Colonic mucosa (tissue), 4 donors: ENCODE results near the gene SOX12. TPM values are rescaled to one million over a fixed set of nuclear protein-coding genes. Genes with fewer than 3 reads are reported as not detected.
"Not testable (repeated sequence)": the region's sequence is repeated elsewhere in the genome, so short reads cannot be mapped to it uniquely, and the experiment has no call there.

Experiments used
- DNase-seq: peaks from one replicate; pipeline ENCODE4 v3.0.0-alpha.2; 2020
- H3K27ac ChIP-seq: fragments of 200-600 bp; one replicate; pipeline ENCODE4 v1.8.0; 2021
- H3K27me3 ChIP-seq: fragments of 200-600 bp; one replicate; pipeline ENCODE4 v1.8.0; 2021
- H3K36me3 ChIP-seq: fragments of 200-600 bp; one replicate; pipeline ENCODE4 v1.8.0; 2021
- H3K4me1 ChIP-seq: fragments of 200-600 bp; one replicate; pipeline ENCODE4 v1.8.0; 2021; ENCODE audit warnings: mild to moderate bottlenecking
- H3K4me3 ChIP-seq: fragments of 200-600 bp; one replicate; pipeline ENCODE4 v1.8.0; 2021
- H3K9ac ChIP-seq, 2 donors: one replicate each; pipeline ENCODE4 v1.7.0; 2013; ENCODE audit warnings: control low read depth in 2 of 2, low read depth in 2 of 2, low read length in 2 of 2
- H3K9me3 ChIP-seq: fragments of 200-600 bp; one replicate; pipeline ENCODE4 v1.8.0; 2021
- intact Hi-C: fragments of 100-400 bp; cut with DNase I; formaldehyde crosslinking; loops from one replicate; pipeline ENCODE4 v1.14.1; 2022
- total RNA-seq, 2 donors: library from RNA; stranded (reverse); fragmentation: NEBNext Ultra II Directional in 1 of 2; extraction: Animal tissue kit (Norgen Biotek cat#: 25700) in 1 of 2; gene quantifications; one replicate each; pipeline ENCODE4 v1.2.1, GENCODE V29; 2021
- TF ChIP-seq, protein P1 (sequence below): fragments of 200-600 bp; IDR thresholded peaks from one replicate; pipeline ENCODE4 v1.8.0; 2022; ENCODE audit warnings: antibody characterized with exemption, mild to moderate bottlenecking
- donor health status: healthy.
- donor health status: DM: no; HTN: no; CAD: no.
- donor health status: DM: no; HTN: no; CAD: no.

The SOX12 gene
- total RNA-seq, 2 donors from 2014 or later, result 5.0 to 7.5 TPM

DNA sequence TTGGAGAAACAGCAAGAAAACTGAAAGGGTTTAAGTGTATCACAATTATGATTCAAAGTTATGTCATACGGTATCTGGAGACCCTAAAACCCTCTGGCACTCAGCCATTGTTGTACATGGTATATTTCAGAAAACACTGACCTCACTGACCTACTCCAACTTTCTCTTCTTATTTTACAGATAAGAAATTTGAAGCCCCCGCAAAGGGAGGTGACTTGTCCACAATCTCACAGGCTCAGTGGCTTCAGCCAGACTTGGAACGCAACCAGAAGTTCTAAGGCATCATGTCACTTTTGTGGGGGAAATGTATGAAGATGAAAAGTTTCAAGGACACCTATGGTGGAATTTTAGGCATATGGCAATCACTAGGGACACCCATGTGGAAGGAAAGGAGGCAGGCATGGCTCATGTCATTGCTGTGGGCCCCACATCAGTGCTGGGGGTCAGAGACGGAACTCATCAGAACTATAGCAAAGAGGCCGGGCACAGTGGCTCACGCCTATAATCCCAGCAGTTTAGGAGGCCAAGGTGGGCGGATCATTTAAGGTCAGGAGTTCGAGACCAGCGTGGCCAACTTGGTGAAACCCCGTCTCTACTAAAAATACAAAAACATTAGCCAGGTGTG lies 50.0 kb downstream of the SOX12 start:
- H3K9me3 ChIP-seq, result no peaks in the 10 kb centered on the region
- no peak overlapping the region for H3K27ac ChIP-seq
- no peaks in the 10 kb centered on the region for H3K27me3 ChIP-seq
- TF ChIP-seq, protein P1, sequence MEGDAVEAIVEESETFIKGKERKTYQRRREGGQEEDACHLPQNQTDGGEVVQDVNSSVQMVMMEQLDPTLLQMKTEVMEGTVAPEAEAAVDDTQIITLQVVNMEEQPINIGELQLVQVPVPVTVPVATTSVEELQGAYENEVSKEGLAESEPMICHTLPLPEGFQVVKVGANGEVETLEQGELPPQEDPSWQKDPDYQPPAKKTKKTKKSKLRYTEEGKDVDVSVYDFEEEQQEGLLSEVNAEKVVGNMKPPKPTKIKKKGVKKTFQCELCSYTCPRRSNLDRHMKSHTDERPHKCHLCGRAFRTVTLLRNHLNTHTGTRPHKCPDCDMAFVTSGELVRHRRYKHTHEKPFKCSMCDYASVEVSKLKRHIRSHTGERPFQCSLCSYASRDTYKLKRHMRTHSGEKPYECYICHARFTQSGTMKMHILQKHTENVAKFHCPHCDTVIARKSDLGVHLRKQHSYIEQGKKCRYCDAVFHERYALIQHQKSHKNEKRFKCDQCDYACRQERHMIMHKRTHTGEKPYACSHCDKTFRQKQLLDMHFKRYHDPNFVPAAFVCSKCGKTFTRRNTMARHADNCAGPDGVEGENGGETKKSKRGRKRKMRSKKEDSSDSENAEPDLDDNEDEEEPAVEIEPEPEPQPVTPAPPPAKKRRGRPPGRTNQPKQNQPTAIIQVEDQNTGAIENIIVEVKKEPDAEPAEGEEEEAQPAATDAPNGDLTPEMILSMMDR, result no peak
- no peak overlapping the region for H3K9ac ChIP-seq
- peaks cover 4% of the 10 kb centered on the region for H3K4me1 ChIP-seq
- H3K4me3 ChIP-seq, result no peak overlapping the region
- DNase-seq, result no peak
- no peaks in the 10 kb centered on the region for H3K36me3 ChIP-seq
- intact Hi-C loops, result no loop called here

DNA sequence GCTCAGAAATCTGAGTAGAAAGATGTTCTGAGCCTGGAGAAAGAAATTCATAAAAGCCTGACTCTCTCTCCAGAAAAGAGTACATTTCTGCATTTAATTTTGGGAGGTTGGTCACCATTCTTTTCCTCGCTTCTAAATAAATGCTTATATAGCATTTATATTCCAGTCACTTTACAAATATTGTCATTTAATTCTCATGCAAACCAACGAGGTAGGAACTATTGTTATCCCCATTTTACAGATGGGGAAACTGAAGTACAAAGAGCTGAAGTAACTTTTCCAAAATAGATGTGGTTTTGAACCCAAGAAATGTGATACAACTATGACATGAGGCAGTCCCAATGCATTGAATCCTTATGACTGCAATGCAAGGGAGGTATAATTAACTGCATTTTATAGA lies 50.7 kb downstream of the SOX12 start:
- no peak for DNase-seq
- TF ChIP-seq, protein P1, result no peak
- Histone ChIP-seq H3K9ac (no peak overlapping the region), H3K27me3 (no peaks in the 10 kb centered on the region), H3K36me3 (no peaks in the 10 kb centered on the region), H3K27ac (no peak overlapping the region), H3K4me1 (peaks cover 4% of the 10 kb centered on the region), H3K4me3 (no peak overlapping the region), H3K9me3 (no peaks in the 10 kb centered on the region)
- intact Hi-C loops, result no loop called here

DNA sequence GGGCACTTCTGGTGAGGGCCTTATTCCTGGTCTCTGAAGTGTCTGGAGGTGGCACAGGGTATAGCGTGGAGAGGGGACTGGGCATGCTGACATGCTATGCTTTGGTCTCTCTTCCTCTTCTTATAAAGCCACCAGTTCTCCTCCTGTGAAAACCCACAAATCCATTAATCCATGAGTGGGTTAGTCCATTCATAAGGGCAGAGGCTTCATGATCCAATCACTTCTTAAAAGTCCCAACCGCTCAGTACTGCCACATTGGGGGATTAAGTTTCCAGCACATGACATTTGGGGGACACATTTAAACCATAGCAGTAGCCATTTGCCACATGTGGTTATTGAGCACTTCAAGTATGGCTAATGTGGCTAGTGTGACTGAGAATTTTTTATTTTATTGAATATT lies 51.4 kb downstream of the SOX12 start:
- Histone ChIP-seq H3K9ac (no peak overlapping the region), H3K36me3 (no peaks in the 10 kb centered on the region), H3K4me1 (peaks cover under 1% of the 10 kb centered on the region), H3K27ac (no peak overlapping the region), H3K4me3 (no peak overlapping the region), H3K27me3 (no peaks in the 10 kb centered on the region), H3K9me3 (no peaks in the 10 kb centered on the region)
- intact Hi-C loops, result no loop called here
- TF ChIP-seq, protein P1, result no peak
- no peak for DNase-seq

DNA sequence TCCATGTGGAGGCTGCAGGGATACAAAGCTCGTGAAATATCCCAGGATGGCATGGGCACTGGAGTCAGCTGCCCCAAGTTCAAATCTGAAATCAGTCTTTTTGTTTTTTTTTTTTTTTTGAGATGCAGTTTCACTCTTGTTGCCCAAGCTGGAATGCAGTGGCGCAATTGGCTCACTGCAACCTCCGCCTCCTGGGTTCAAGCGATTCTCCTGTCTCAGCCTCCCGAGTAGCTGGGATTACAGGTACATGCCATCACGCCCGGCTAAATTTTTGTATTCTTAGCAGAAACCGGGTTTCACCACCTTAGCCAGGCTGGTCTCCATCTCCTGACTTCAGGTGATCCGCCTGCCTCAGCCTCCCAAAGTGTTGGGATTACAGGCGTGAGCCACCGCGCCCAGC lies 52.2 kb downstream of the SOX12 start:
- H3K36me3 ChIP-seq, H3K9me3 ChIP-seq, H3K27me3 ChIP-seq, intact Hi-C loops, H3K27ac ChIP-seq, H3K4me3 ChIP-seq, H3K4me1 ChIP-seq, H3K9ac ChIP-seq, DNase-seq: not testable (repeated sequence)

DNA sequence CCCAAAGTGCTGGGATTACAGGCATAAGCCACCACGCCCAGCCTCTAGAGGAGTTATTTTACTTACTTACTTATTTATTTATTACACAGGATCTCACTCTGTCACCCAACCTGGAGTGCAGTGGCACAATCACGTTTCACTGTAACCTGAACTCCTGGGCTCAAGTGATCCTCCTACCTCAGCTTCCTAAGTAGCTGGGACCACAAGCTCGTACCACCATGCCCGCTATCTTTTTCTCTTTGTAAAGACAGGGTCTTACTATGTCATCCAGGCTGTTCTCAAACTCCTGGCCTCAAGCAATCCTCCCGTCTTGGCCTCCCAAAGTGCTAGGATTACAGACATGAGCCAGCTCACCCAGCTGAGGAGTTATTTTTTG lies 53.6 kb downstream of the SOX12 start:
- Histone ChIP-seq H3K27me3 (no peaks in the 10 kb centered on the region), H3K36me3 (no peaks in the 10 kb centered on the region), H3K9ac (no peak overlapping the region), H3K27ac (no peak overlapping the region), H3K9me3 (no peaks in the 10 kb centered on the region), H3K4me1 (no peaks in the 10 kb centered on the region), H3K4me3 (no peak overlapping the region)
- intact Hi-C loops, result no loop called here
- TF ChIP-seq, protein P1, result no peak
- no peak for DNase-seq

Other genes with a start within 250 kb of the SOX12 start
- not detected for gene DEFB125, start 237.9 kb upstream of the SOX12 start, total RNA-seq
- gene DEFB126, start 183.0 kb upstream of the SOX12 start, total RNA-seq, result not detected
- gene DEFB127, start 168.1 kb upstream of the SOX12 start, total RNA-seq, result not detected
- gene DEFB128, start 135.8 kb upstream of the SOX12 start, total RNA-seq, result not detected
- not detected for gene DEFB129, start 98.3 kb upstream of the SOX12 start, total RNA-seq
- gene DEFB132, start 67.8 kb upstream of the SOX12 start, total RNA-seq, result not detected
- gene C20orf96, start 34.8 kb upstream of the SOX12 start, total RNA-seq, result 1 to 10 TPM; 7.9 to 8.2 TPM
- gene ZCCHC3, start 28.0 kb upstream of the SOX12 start, total RNA-seq, result 10 to 100 TPM; 13.7 to 15.6 TPM
- gene NRSN2, start 21.6 kb downstream of the SOX12 start, total RNA-seq, result 10 to 100 TPM; 11.2 to 18.3 TPM
- 10 to 100 TPM; 13.5 to 48.5 TPM for gene TRIB3, start 55.2 kb downstream of the SOX12 start, total RNA-seq
- gene RBCK1, start 82.7 kb downstream of the SOX12 start, total RNA-seq, result 100 to 1,000 TPM; 134 to 169 TPM
- 10 to 100 TPM; 25.4 to 31.9 TPM for gene TBC1D20, start 137.0 kb downstream of the SOX12 start, total RNA-seq
- 100 to 1,000 TPM; 107 to 144 TPM for gene CSNK2A1, start 218.2 kb downstream of the SOX12 start, total RNA-seq